ENCODE measurements around the gene MYH15. TPM values are rescaled to one million over a fixed set of nuclear protein-coding genes. Genes with fewer than 3 reads are reported as not detected.

The MYH15 gene
- total and polyA plus RNA-seq, 12 donors = 0.07 to 1.0 (median 0.20) TPM; not detected in 2

GRCh38 chr3:108516881-108517280 lies 6.5 kb upstream of the MYH15 start:
- no peak for DNase-seq
- intact Hi-C loops (cut with DNase I) = no loop called here

GRCh38 chr3:108513961-108514360 lies 3.6 kb upstream of the MYH15 start:
- H3K4me3 ChIP-seq = no peak overlapping the region
- 46 to 52% (median 48%) methylated on average over 3 of the region's 3 CpGs for WGBS, 4 donors
- intact Hi-C loops (cut with DNase I) = no loop called here

More at GRCh38 chr3:108516881-108517280, 6.5 kb upstream of the MYH15 start:
- H3K36me3 ChIP-seq (replicated peaks in 1 of 2) = no peaks in the 10 kb centered on the region
- TF ChIP-seq POLR2A (IDR thresholded peaks at IDR 0.05) (no peak), CTCF (IDR thresholded peaks at IDR 0.05) (no peak)
- H3K9me3 ChIP-seq (replicated peaks in 1 of 3) = no peaks in the 10 kb centered on the region
- 87 to 98% (median 94%) methylated on average over 2 of the region's 2 CpGs for WGBS, 4 donors
- H3K27ac ChIP-seq = no peak overlapping the region
- no peaks in the 10 kb centered on the region for H3K4me1 ChIP-seq (replicated peaks in 1 of 2)
- no peak overlapping the region for H3K4me3 ChIP-seq
- H3K27me3 ChIP-seq = no peaks in the 10 kb centered on the region

GRCh38 chr3:108512671-108513070 lies 2.3 kb upstream of the MYH15 start:
- Histone ChIP-seq H3K4me1 (replicated peaks in 1 of 2) (no peaks in the 10 kb centered on the region), H3K27me3 (no peaks in the 10 kb centered on the region), H3K4me3 (no peak overlapping the region), H3K9me3 (replicated peaks in 1 of 3) (no peaks in the 10 kb centered on the region), H3K36me3 (replicated peaks in 1 of 2) (no peaks in the 10 kb centered on the region), H3K27ac (no peak overlapping the region)
- intact Hi-C loops (cut with DNase I) = no loop called here
- no peak for DNase-seq
- TF ChIP-seq POLR2A (IDR thresholded peaks at IDR 0.05) (no peak), CTCF (IDR thresholded peaks at IDR 0.05) (no peak)
- WGBS, 4 donors = 62 to 74% (median 66%) methylated on average over 2 of the region's 2 CpGs

More at GRCh38 chr3:108513961-108514360, 3.6 kb upstream of the MYH15 start:
- DNase-seq = peak in 5 of 7 donors; percentile 14 to 43 (median 39)
- Histone ChIP-seq H3K4me1 (replicated peaks in 1 of 2) (no peaks in the 10 kb centered on the region), H3K27me3 (no peaks in the 10 kb centered on the region), H3K9me3 (replicated peaks in 1 of 3) (no peaks in the 10 kb centered on the region), H3K36me3 (replicated peaks in 1 of 2) (no peaks in the 10 kb centered on the region), H3K27ac (no peak overlapping the region)
- no peak for TF ChIP-seq CTCF (IDR thresholded peaks at IDR 0.05)
- TF ChIP-seq POLR2A (IDR thresholded peaks at IDR 0.05) = no peak

GRCh38 chr3:108511490-108511889 lies 1.1 kb upstream of the MYH15 start:
- intact Hi-C loops (cut with DNase I) = no loop called here
- DNase-seq = no peak
- Histone ChIP-seq H3K27me3 (no peaks in the 10 kb centered on the region), H3K9me3 (replicated peaks in 1 of 3) (no peaks in the 10 kb centered on the region), H3K4me1 (replicated peaks in 1 of 2) (no peaks in the 10 kb centered on the region), H3K27ac (no peak overlapping the region), H3K36me3 (replicated peaks in 1 of 2) (no peaks in the 10 kb centered on the region), H3K4me3 (no peak overlapping the region)
- no peak for TF ChIP-seq CTCF (IDR thresholded peaks at IDR 0.05)
- no peak for TF ChIP-seq POLR2A (IDR thresholded peaks at IDR 0.05)

Data from adrenal gland (tissue), 12 donors.